ENCODE data around the gene UBE2G2.

UBE2G2 gene

DNA sequence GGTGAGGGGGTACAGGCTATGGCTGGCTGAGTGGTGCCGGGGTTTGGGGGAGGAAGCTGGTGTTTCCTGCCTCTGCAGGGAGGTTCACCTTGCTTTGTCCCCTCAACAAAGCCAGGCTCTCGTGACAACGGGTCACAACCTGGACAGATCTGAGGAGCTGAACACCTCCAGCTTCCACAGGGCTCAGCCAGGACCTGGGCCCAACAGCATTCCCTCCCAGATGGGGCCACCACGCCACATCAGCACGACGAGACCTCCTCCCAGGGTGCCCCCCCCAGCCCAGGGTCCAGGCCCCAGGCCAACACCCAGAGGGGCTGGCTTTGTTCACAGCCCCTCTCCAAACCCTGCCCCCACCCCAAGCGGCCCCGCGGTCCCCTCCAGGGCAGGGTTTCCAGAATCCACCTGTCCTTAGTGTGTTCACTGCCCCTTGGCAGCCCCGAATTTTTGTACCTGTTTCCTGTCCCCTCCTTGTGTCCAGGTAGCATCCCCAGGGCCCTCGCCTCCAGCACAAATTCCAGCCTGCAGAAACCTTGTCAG, 34.7 kb downstream of the UBE2G2 start:
- no peak for FAIRE-seq
- no peak for DNase-seq (ENCODE audit: insufficient read length, low spot score)

DNA sequence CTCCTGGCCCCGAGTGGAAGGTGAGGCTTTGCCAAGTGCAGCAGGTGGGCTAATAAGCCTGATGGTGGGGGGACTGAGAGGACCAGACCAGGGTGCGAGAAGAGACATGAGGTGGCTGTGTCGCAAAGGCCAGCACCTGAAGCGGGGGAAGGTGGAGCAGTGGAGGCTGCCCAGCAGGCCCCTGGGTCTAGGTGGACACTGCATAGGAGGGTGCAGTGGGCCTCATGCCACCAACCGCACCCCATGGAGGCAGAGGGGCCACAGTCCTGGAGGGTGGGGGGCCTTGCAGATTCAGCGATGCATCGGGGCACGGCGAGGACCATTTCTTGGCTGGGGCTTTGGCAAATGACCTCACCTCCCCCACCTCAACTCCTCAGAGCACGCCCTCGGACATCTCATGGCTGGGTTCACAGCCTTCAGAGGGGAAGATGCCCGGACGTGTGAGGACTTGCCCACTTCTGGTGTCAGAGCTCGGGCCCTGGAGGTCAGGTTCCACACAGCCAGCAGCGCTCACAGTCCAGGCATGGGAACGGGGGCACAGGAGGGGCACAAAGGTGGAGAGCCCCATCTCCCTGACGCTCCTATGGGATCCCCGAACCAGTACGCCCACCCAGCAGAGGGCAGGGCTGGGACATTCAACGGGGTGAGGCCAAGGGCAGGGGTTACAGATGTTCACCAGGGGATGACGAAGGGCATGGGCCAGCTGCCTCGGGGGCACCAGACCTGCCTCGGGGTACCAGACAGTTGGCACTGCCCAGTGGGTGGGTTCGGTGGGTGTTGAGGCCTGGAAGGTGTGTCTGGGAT, 35.4 kb downstream of the UBE2G2 start:
- DNase-seq (ENCODE audit: insufficient read length, low spot score): no peak
- FAIRE-seq: no peak

DNA sequence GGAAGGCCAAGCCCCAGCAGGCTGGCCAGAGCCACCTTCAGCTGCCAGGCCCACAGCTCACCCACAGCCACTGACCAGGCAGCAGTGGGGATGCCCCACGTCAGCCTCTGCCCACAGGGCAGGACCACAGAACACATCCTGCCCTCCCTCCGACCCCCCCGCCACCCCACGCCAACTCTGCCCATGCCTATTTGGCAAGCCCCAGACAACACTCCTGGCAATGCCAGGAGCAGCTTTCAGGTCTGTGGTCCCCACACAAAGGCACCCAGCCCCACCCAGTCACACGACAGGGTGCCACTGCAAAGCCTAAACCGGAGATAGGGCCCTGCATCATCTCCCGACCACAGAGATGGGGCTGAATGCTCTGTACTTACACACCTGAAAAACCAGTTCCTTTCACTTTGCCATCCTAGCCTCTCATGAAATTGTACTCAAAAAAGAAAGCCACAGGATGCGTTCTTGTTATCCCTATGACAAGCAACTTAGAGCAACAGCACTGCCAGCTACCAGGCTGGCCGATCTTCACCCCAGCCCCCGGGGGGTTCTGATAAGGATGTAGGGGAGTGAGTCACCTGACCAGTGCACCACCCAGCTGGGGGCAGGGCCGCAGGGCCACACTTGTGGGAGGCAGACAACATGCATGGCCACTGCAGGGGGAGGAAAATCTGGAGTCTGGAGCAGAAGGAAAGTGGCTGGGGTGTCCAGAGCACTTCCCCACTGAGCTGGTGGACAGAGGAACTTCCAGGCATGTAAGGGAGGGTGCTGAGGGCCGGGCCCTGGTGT, 36.2 kb downstream of the UBE2G2 start:
- DNase-seq (ENCODE audit: insufficient read length, low spot score) (no peak), FAIRE-seq (no peak)

DNA sequence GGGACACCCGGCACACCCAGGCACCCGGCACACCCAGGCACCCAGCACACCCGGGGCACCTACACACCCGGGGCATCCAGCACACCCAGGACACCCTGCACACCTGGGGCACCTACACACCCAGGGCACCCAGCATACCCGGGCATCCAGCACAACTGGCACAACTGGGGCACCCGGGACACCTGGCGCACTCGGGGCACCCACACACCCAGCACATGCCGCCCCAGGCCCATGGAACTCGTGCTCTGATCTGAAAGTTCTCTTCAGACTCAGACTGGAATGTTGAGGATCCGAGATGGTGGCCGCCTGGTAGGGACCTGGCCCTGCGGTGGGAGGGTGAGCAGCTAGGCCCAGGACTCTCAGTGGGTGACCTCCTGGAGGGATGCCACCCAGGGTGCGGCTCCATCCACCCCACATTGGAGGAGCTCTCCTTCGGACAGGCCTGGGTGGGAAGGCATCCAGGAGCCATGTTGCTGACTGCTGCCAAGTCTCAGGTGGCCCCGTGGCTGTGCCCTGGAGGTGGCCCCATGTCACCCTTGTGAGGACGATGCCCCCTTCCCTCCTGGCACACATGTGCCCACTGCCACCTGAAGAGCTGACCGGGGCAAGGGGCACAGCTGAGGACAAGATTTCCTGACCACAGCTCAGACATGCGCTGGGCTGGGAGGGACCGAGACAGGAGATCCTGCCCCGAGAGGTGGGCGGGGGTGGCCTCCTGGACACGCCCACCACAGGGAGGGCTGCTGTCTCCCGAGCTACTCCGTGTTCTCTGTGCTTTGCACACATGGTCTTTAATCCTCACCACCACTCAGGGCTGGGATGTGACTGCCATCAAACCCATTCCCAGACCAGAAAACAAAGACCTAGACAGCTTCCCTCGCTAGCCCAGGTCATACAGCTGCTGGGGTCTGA, 37.0 kb downstream of the UBE2G2 start:
- FAIRE-seq (no peak), DNase-seq (ENCODE audit: insufficient read length, low spot score) (no peak)

- DNase-seq (ENCODE audit: insufficient read length, low spot score) (no peak), FAIRE-seq (no peak)
Observed at GRCh38 chr21:44763451-44764318, 37.9 kb downstream of the UBE2G2 start.

- no peak for FAIRE-seq
- DNase-seq (ENCODE audit: insufficient read length, low spot score): no peak
Observed at GRCh38 chr21:44763050-44763378, 38.6 kb downstream of the UBE2G2 start.

DNA sequence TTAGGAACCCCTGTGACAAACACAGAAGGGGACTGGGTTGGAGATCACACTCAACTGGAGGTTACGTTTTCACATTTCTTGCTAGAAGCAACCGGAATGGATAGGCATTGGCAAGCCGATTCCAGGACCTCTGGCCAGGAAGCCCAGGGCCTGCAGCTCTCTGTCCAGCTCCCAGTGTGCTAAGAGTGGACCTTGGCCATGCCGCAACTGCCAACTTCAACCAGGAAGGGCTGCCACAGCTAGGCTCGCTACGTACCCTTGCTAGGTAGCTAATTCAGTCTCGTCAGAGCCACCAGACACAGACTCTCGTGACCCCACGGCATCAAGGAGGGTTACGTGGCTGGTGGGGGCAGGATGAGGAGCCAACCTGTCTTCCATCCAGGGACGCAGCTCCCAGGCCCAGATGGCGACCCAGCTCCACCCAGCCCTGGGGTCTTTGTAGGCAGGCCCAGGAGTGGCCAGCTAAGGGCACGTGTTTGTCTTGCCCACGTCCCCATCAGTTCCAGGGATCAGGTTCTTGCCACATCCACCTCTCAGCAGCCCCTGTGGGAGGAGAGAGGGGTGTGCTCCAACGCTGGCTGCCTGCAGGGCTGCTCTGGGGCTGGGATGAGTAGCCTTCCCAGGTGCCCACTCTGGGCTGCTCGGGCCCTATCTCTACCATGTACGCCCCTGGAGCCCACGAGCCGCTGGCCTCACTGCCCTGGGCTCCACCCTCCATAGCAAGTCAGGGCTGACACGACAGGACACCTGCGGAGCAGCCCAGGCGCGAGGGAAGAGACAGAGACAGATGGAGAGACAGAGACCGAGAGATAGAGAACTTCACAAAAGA, 39.2 kb downstream of the UBE2G2 start:
- FAIRE-seq (no peak), DNase-seq (ENCODE audit: insufficient read length, low spot score) (no peak)

DNA sequence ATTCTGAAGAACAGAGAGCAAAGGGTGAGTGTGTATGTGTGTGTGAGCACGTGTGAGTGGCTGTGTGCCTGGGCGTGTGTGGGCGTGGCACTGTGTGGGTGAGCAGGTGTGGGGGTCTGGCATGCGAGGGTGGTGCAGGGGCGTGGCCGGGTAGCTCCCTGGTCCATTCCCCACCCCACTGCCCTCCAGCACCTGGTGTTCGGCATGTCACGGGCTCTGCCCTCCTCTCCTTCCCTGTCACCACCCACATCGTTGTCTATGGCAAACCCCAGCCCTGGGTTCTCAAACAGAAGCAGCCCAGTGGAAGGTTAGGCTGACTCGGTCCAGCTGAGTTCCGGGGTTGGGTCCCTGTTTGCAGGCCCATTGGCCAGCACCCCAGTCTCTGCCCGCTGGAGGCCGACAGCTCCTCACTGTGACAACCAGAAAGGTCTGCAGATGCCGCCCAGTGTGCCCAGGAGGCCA, 39.8 kb downstream of the UBE2G2 start:
- no peak for FAIRE-seq
- no peak for DNase-seq (ENCODE audit: insufficient read length, low spot score)

GRCh38 chr21:44761011-44761729, 40.5 kb downstream of the UBE2G2 start:
- DNase-seq (ENCODE audit: insufficient read length, low spot score): no peak
- no peak for FAIRE-seq

- DNase-seq (ENCODE audit: insufficient read length, low spot score) (no peak), FAIRE-seq (no peak)
Observed at GRCh38 chr21:44760376-44760775, 41.2 kb downstream of the UBE2G2 start.

DNA sequence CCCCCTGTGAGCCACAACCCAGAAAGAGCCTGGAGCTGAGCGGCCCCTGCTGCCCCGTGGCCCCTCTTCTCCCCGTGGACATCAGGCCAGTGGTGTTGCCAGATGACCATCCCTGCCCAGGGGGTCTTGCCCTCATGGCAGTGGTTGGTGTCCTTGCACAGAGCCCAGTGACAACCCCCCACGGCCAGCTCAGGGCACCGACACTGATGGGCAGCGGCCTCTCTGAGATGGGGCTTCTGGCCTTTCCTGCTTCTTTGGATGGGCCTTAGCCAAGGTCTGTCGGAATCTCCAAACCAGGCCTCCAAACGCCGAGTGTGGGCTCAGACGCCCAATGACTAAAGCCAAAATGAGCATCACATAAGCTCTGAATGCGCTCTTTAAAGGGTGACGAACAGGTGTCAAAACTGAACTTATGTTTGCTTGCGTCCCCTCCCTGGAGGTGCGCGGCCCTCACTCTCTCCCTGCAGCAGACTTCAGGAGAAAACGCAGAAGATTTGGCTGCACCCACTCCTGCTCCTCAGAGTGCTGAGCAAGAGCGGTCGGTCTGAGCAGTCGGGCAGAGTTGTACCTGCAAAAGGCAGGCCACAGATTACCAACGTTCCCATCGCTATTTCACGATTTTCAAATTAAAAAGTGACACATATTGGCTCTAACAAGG, 41.9 kb downstream of the UBE2G2 start:
- no peak for DNase-seq (ENCODE audit: insufficient read length, low spot score)
- FAIRE-seq: no peak

- FAIRE-seq (no peak), DNase-seq (ENCODE audit: insufficient read length, low spot score) (no peak)
Observed at GRCh38 chr21:44758781-44759627, 42.6 kb downstream of the UBE2G2 start.

GRCh38 chr21:44758141-44758561, 43.5 kb downstream of the UBE2G2 start:
- DNase-seq (ENCODE audit: insufficient read length, low spot score): no peak
- no peak for FAIRE-seq

DNA sequence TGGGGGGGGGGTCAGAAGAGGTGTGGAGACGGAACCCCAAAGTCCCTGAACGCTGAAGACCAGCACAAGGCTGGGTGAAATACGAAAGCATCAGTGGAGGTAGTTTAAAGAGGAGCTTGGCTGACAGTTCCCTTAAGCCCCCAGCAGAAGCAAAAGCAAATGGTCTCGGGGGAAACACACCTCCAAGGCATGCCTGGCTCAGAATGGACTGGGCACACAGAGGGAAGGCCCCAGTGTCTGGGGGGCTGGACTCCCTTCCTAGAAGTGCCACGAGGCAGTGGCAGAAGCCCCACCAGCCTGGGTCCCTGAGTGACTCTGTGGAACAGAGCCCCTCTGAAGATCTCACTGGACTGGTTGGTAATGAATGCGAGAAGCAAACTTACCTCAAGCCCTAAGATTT, 43.9 kb downstream of the UBE2G2 start:
- FAIRE-seq (no peak), DNase-seq (ENCODE audit: insufficient read length, low spot score) (no peak)

DNA sequence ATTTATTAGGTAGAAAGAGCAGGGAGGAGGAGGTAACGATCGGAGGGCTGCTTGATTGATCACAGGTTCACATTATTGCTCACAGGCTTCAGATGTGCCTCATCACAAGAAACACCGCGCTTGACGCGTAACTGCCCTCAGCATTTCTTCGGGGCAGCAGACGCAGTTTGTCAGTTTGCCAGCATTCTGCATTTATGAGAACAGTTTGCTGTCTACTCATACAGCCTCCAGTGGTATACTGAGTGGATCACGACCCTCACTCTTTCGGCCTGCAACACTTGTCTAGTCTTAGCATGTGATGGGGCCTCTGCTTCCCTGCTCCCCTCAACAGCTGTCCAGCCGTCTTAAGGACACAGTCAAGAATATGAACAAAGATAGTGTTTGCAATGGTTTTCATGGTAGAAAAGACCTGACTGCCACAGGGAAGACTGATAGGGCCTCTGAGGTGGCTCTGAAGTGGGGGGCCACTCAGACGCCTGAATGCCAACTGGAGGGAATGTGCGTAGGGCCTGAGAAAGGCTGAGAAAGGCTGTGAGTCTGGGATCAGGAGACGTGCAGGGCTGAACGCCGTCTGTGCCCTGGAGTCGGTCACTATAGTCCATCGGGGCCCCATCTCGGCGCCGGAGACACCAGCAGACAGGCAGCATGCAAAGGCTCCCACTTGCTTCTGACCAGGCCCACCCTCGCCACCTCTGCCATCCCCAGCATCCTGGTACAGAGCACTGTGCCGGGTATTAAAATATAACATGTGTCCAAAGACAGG, 45.0 kb downstream of the UBE2G2 start:
- DNase-seq (ENCODE audit: insufficient read length, low spot score) (no peak), FAIRE-seq (no peak)

DNA sequence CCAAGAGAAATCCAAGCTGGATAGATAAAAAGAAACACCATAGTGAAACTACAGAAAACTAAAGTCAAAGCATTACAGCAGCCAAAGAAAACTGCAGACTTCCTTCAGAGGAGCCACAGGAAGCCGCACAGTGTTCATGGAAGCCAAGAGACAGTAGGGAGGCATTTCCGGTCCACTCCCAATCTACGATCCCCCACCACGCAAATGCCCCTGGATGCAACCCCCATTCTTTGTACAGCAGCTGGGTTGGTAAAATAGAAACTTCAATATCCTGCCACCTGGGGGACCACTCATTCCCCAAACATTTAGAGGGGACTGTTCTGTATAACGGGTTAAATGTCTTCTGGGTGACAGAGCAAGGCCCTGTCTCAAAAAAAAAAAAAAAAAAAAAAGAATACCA, 46.4 kb downstream of the UBE2G2 start:
- no peak for DNase-seq (ENCODE audit: insufficient read length, low spot score)
- no peak for FAIRE-seq
